ENCODE measurements around the gene SLC8A1.

SLC8A1 gene

GRCh38 chr2:40372283-40372985, 79.5 kb downstream of the SLC8A1 start:
- ChIA-PET CTCF (no interaction called here), POLR2A (no interaction called here)
- DNase-seq (ENCODE audit: low read depth, low spot score), result no peak
- H3K4me3 ChIP-seq (ENCODE audit: low read depth, low read length), result no peak overlapping the region
- TF ChIP-seq, protein P1, sequence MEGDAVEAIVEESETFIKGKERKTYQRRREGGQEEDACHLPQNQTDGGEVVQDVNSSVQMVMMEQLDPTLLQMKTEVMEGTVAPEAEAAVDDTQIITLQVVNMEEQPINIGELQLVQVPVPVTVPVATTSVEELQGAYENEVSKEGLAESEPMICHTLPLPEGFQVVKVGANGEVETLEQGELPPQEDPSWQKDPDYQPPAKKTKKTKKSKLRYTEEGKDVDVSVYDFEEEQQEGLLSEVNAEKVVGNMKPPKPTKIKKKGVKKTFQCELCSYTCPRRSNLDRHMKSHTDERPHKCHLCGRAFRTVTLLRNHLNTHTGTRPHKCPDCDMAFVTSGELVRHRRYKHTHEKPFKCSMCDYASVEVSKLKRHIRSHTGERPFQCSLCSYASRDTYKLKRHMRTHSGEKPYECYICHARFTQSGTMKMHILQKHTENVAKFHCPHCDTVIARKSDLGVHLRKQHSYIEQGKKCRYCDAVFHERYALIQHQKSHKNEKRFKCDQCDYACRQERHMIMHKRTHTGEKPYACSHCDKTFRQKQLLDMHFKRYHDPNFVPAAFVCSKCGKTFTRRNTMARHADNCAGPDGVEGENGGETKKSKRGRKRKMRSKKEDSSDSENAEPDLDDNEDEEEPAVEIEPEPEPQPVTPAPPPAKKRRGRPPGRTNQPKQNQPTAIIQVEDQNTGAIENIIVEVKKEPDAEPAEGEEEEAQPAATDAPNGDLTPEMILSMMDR (IDR thresholded peaks at IDR 0.05; ENCODE audit: insufficient read depth, low read length, missing control alignments), result no peak

DNA sequence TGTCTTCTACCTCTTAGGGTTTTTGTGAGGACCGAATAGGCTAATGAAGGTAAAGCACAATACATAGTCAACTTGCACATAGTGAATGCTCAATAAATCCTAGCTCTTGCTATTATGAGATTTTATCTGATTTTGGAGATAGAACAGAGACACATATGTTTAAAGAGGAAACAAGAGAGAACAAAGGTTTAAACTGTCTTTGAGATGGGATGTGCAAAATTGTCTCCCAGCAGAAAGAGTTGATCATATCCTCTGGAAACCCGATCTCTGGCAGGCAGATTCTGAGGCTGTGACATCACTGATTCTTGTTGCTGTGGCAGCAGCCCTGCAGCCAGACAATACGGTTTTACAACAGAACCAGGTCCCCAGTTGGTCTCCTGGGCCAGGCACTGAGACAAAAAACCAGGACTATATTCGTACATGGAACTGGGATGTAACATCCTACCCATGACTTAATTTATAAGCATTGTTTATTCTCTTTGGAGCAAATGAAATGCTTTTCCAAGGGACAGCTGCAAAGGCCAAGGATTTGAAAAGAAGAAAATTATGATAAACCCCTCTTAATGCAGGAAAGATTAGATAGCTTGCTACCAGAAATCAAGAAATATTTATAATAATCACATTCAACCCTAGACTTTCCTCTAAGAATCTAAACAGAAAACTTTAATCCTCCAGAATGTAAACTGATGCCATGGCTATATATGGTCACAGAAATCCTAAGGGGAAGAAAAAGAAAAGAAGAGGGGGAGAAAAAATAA, 80.2 kb downstream of the SLC8A1 start:
- no peak for DNase-seq (ENCODE audit: low read depth, low spot score)
- TF ChIP-seq, protein P1 (IDR thresholded peaks at IDR 0.05; ENCODE audit: insufficient read depth, low read length, missing control alignments), result no peak
- H3K4me3 ChIP-seq (ENCODE audit: low read depth, low read length), result no peak overlapping the region
- CTCF ChIA-PET, result interaction anchor here (1.3 kb wide), 1 partner anchor 74 kb away, joined by 3 read pairs; no protein-coding TSS in a partner anchor
- POLR2A ChIA-PET, result no interaction called here

GRCh38 chr2:40370007-40370395, 81.9 kb downstream of the SLC8A1 start:
- DNase-seq (ENCODE audit: low read depth, low spot score), result no peak
- H3K4me3 ChIP-seq (ENCODE audit: low read depth, low read length), result no peak overlapping the region
- ChIA-PET CTCF (interaction anchor here (0.7 to 1.5 kb wide), 5 partner anchors 14 to 72 kb away, joined by 3 to 4 read pairs (median 3); no protein-coding TSS in a partner anchor), POLR2A (no interaction called here)
- TF ChIP-seq, protein P1 (IDR thresholded peaks at IDR 0.05; ENCODE audit: insufficient read depth, low read length, missing control alignments), result no peak

GRCh38 chr2:40369267-40370006, 82.5 kb downstream of the SLC8A1 start:
- TF ChIP-seq, protein P1 (IDR thresholded peaks at IDR 0.05; ENCODE audit: insufficient read depth, low read length, missing control alignments), result no peak
- ChIA-PET CTCF (interaction anchor here (0.7 to 0.9 kb wide), 3 partner anchors 22 to 125 kb away, joined by 3 to 4 read pairs (median 3); no protein-coding TSS in a partner anchor), POLR2A (no interaction called here)
- no peak for DNase-seq (ENCODE audit: low read depth, low spot score)
- no peak overlapping the region for H3K4me3 ChIP-seq (ENCODE audit: low read depth, low read length)

DNA sequence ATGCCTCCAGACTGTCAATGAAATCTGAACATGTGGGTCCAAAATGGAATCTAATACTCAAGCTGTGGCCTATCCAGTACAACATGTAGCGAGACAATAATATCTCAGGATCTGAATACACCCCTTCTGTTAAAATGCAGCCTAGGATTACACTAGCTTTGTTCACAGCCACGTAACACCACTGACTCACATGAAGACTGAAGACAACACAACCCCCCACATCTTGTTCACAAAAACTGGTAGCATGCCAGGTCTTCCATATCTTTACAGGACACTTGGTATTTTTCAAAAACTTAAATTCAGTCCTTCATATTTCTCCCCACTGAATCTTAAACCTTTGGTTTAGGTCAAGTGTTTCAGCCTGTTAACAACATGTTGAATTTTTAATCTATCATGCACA, 84.2 kb downstream of the SLC8A1 start:
- TF ChIP-seq, protein P1 (IDR thresholded peaks at IDR 0.05; ENCODE audit: insufficient read depth, low read length, missing control alignments), result no peak
- ChIA-PET CTCF (no interaction called here), POLR2A (no interaction called here)
- H3K4me3 ChIP-seq (ENCODE audit: low read depth, low read length), result no peak overlapping the region
- no peak for DNase-seq (ENCODE audit: low read depth, low spot score)

- TF ChIP-seq, protein P1 (IDR thresholded peaks at IDR 0.05; ENCODE audit: insufficient read depth, low read length, missing control alignments), result no peak
- CTCF ChIA-PET, result no interaction called here
- no peak overlapping the region for H3K4me3 ChIP-seq (ENCODE audit: low read depth, low read length)
- POLR2A ChIA-PET, result no interaction called here
- no peak for DNase-seq (ENCODE audit: low read depth, low spot score)
These were observed 84.9 kb downstream of the SLC8A1 start for GRCh38 chr2:40367032-40367431.
